T follicular helper cell (primary cell): ENCODE data around the gene ZNF516.

Experiments used
- DNase-seq: peaks from one replicate; pipeline ENCODE4 v3.0.0-alpha.2; 2020; ENCODE audit warnings: low read depth

ZNF516 gene

GRCh38 chr18:76343938-76344569, 151.0 kb downstream of the ZNF516 start:
- no peak for DNase-seq

- DNase-seq, result no peak
These were observed 154.6 kb downstream of the ZNF516 start for GRCh38 chr18:76340410-76340809.

GRCh38 chr18:76339246-76339620, 155.8 kb downstream of the ZNF516 start:
- no peak for DNase-seq

DNA sequence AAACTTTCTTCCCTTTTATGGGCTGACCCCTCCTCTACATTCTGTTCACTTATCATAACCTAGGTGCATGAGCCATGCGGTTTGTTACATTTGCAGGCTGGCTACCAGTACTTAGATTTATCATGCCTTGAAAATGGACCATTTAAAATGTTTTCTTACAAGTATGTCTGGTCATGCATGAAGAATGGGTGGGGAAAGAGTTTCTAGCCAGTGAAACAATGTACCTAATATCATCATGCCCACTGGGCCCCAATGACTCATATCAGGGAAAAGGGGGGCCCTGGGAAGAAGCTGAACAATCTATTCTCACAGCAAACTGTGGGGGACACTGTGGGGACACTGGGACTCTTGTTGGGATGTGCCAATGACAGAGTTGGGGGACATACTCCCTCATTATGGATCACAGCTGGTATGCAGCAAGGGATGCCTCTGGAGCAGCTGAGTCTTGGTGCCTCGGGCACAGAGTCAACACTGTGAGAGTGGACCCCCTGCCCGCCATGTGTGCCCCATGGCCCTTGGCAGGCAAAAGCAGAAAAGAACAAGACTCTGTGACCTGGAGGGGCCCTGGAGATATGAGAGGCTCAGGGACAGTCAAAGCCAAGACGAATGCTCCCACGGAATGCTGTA, 156.3 kb downstream of the ZNF516 start:
- DNase-seq, result no peak

GRCh38 chr18:76338088-76338487, 157.0 kb downstream of the ZNF516 start:
- no peak for DNase-seq

DNA sequence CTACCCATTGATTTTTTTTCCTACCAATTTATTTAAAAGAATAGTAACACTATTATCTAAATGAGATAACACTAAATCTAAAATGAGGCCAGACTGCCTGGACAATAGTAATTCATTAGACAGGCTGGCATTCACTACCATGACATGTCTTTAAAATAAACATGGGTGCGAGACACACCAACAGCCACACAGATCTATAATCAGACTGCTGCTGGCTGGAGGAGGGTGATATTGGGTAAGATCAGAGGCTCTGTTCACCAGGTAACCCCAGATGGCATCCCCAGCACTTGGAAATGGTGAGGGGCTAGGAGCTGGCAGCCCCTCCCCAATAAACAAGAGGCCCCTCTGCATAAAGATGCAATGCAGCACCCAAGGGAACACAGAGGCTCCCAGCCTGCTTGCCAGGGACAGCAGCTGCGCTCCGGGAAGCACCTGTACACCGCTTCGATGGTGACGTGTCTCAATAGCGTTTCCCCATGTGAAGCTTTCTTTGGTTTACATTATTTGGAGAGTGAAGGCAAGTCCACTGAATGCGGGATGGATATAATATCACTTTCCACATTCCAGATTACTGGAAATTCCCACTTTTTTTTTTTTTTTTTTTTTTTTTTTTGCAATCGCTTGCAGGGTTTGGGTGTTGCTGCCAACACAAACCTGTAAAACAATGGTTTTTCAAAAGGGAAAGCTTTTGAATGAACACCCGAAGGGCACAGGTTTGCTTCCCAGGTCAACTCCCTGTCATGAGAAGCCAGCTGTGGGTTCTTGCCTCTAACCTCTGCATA, 159.0 kb downstream of the ZNF516 start:
- no peak for DNase-seq

- DNase-seq, result no peak
These were observed 166.9 kb downstream of the ZNF516 start for GRCh38 chr18:76328140-76328539.

- DNase-seq, result no peak
These were observed 171.2 kb downstream of the ZNF516 start for GRCh38 chr18:76323891-76324290.

DNA sequence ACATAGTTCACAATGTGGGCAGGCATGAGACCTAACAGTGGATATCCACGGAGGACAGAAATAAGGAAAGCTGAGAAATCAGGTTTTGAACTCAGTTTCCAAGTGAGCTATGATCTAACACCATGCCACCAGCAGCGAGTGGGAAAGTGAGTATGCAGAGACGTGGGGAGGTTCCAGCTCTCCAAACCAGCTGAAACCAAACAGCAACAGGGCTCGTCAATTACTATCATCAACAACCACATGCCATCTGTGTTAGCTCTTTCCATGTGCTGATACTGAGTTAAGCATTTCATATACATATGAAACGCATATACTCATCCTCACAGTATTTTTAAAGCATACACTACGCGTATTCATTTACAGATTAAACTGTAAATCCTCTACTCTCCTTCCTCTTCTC, 172.4 kb downstream of the ZNF516 start:
- no peak for DNase-seq

DNA sequence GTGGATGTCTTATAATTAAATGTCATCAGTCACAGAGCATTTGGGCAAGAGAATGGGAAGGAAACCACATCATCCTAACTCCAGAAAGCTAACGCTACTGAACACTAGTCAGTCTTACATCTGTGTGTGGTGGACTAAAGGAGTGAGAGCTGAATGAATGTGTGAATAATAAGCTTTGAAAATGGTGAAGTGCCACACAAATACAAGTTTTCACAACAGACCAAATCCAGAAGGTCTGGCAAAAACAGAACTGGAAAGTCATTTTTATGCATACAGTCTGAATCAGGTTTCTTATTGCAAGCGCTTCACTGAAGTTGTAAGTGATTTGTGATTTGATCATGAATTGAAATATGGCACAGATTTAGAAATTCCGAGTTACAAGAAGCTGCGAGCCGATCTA, 175.7 kb downstream of the ZNF516 start:
- no peak for DNase-seq

GRCh38 chr18:76318607-76319006, 176.4 kb downstream of the ZNF516 start:
- DNase-seq, result no peak

- DNase-seq, result no peak
These were observed 177.9 kb downstream of the ZNF516 start for GRCh38 chr18:76317136-76317535.

GRCh38 chr18:76315722-76316230, 179.3 kb downstream of the ZNF516 start:
- no peak for DNase-seq

GRCh38 chr18:76314496-76314895, 180.5 kb downstream of the ZNF516 start:
- no peak for DNase-seq

DNA sequence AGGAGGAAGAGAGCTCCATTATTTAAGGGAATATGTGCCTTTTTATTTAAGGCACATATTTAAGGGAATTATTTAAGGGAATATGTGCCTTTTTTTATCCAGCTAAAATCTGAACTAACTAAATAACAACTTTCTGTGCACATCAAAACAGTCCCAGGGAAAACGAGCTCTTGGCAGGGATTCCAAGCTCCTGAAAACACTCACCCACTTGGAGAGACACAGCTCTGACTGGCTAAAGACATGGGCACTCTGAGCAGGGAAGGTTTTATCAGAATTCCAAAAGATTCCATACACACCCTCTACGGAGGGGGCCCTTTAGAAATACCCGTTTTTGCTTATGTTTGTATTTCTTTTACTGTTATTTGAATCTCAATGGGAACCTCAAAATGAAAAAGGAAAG, 181.0 kb downstream of the ZNF516 start:
- no peak for DNase-seq
